NOMO-1 treated with DMSO at 0.1 percent for 48 hours (cell line): ENCODE results near the gene KCNJ6.
"Not testable (repeated sequence)": the region's sequence is repeated elsewhere in the genome, so short reads cannot be mapped to it uniquely, and the experiment has no call there.

Experiments used
- DNase-seq: peaks from one replicate; lab custom pipeline; 2025; ENCODE audit not compliant: unreplicated experiment; lab: John Stamatoyannopoulos, UW

Gene KCNJ6

DNA sequence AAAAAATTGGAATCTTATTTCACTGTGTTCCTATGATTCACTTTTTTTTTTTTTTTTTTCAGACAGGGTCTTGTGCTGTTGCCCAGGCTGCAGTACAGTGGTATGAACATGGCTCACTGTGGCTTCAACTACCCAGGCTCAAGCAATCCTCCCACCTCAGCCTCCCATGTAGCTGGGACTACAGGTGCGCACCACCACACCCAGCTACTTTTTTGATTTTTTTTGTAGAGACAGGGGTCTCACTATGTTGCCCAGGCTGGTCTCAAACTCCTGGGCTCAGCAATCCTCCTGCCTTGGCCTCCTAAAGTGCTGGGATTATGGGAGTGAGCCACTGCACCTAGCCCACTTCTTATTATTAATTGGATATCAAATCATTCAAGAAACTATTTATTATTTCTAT is 339.3 kb downstream of the KCNJ6 start:
- not testable (repeated sequence) for DNase-seq

DNA sequence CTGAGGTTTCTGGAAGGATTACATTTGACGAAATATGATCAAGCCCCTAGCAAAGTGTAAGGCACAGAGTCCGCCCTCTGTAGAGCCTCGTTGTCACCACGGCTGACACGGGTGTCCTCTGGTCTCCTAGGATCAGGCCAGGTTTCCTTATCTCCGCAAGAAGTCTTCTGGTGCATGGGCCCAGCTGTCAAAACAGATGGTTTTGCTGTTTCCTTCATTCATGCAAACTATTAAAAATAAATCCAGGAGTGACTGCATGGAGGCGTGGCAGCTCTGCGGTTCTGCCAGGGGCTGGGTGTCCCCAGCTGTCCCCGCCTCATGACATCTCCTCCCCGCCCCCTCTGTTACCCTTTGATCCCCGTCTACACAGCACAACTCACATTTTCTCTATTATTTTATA is 340.7 kb downstream of the KCNJ6 start:
- no peak for DNase-seq

DNA sequence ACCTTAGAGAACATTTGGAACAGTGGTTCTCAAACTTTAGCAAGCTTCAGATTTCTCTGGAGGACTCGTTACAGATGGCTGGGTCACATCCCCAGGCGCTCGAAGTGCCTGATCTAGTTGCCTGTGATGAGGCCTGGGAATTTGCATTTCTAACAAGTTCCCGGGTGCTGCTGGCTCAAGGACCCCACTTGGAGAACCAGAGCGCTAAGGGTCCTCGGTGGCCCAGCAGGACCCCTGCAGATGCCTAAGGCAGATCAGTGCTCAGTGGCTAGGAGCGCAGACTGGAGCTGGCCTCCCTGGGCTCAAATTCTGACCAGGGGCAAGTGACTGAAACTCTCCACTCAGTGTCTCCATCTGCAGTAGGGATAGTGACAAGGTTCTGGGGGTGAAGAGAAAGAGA is 341.5 kb downstream of the KCNJ6 start:
- no peak for DNase-seq

DNA sequence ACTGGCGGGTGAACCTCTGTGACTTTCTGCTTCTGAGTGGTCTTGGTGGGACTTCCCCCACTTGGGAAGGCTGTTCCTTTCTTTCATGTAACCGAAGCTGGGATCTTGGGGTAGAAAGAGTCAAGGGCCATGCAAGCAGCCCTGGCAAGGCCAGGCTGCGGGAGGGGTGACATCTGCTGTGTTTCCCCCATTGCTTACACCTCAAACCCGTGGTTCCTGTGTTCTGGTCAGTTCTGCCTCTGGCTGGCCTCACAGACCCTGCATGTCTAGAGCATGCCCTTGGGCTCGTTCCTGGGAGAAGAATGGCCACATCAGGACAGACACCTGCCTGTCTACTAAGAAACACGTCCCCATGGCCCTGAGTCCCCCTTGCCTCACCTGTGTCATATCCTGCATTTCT is 341.9 kb downstream of the KCNJ6 start:
- no peak for DNase-seq

DNA sequence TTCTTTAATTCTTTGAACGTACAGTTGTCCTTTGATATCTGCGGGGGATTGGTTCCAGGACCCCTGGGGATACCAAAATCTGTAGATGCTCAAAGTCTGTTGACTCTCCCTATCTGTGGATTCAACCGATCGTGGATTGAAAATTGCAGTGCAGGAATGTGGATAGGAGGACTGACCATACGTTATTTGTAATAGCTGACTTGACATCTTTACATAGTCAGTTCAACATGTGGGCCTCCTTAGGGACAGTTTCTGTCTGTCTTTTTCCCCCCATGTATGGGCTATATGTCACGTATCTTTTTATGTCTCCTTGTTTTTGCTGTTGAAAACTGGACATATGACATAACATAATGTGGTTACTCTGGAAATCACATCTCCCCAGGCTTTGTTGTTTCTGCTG is 344.8 kb downstream of the KCNJ6 start:
- no peak for DNase-seq

DNA sequence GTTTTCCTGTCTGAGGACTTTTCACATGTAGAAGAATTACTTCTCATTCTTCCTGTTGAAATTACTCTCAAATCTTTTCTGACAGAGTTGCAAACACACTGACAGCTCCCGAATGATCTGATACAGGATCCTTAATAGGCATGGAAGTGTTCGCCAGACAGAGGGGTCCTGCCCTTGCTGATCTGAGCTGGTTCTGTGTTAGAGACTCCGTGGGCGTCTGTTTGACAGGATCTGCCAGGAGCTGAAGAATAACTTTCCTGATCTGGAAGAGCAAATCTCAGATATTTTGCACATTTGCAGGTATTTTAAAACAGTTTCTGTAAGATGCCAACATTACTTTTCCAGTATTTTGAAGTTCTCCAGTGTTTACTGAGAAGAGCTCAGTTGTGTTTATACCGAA is 347.3 kb downstream of the KCNJ6 start:
- no peak for DNase-seq

DNA sequence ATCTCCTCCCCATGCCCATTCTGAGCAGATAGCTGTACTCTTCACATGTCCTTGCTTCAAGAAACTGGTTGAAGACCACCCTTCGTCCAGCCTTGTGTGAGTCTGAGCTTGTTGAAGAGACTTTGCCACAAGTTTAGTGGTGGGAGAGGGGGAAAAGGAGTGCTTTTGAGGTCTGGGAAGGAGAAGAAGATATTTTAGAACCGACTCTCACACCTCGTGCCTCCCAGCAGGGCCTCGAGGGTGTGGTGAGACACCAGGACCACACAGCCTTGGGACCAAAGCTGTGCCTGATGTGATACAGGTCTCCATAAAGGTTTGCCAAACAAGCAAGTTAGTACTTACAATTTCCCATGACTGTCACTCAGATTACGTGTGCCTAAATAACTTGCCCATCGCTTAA is 347.8 kb downstream of the KCNJ6 start:
- DNase-seq: no peak

DNA sequence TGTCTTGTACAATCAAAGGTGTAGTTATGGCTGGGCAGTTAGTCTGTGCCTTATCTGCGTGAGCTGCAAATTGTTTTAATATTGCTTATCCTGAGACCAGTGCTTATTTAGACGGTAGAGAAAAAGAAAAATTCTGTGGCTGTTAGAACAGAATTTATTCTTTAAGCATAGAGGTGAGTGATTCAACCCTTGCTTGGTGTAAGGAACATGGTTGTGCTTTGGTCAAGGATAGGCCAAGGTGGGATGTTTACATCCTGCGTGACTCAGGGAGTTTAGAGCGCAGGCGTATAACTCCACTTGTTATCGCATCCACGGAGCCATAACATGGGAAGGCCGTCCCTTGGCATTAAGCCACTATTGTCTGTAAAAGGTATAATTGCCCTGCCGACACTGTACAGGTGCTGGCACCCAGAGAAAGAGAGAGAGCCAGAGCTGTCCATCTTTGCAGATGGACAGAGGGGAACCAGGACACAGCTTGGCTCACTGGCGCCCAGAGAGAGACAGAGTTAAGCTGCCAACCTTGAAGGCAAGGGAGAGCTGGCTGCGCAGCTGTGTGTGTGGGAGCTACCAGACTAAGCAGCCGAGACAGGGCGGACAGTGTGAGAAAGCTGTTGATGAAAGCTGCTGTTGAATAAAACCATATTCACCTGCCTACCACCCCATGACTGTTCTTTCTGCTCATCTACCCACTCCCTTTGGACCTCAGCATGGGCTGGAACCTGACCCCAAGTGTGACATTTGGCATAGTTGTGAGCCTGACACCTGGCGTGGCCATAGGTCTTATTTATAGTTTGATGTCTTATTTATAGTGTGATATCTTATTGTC is 349.3 kb downstream of the KCNJ6 start:
- no peak for DNase-seq

DNA sequence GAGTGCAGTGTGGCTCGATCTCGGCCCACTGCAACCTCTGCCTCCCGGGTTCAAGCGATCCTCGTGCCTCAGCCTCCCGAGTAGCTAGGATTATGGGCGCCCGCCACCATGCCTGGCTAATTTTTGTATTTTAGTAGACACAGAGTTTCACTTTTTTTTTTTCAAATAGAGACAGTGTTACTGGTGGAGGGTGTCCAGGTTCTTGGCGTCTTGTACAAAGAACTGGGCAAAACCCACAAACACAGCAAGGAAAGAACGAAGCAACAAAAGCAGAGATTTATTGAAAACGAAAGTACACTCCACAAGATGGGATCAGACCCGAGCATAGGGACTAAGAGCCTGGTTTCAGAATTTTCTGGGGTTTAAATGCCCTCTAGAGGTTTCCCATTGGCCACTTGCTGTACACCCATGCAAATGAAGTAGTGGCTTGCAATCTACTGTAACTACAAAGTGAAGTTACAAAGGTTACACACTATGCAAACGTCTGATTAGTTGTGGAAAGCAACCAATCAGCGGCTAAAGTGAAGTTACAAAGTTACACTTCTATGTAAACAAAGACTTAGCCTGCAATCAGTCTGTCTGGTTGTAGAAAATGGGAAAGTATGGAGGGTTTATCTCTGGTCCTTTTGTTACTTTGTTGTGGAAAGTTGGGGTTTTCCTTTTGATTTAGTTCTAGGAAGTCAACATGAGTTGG is 350.6 kb downstream of the KCNJ6 start:
- DNase-seq: peak; percentile 33

DNA sequence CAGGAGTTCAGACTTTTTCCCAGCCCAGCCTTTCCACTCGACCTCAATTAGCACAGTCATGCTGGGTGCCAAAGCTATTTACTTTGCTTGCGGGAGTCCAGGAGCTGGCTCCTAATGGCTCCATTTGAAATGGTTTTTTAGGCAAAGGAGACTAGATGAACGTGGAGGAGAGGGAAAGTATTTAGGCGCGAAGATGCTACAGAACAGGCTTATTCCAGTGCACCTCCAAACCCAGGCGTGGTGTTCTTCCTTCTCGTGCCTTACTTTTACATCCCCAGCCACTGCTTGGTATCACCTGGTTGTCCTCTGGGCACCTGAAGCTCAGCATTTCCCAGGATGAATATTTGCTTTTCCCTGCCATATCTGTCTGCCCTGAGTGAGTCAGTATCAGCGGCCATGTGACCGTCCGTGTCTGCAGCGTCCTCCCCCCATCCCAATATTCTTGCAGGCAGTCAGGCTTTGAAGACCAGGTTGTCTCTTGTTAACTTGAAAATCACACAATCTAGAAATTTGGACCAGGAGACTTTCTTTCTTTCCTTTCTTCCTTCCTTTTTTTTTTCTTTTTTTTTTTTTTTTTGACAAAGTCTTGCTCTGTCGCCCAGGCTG is 351.2 kb downstream of the KCNJ6 start:
- DNase-seq: no peak

DNA sequence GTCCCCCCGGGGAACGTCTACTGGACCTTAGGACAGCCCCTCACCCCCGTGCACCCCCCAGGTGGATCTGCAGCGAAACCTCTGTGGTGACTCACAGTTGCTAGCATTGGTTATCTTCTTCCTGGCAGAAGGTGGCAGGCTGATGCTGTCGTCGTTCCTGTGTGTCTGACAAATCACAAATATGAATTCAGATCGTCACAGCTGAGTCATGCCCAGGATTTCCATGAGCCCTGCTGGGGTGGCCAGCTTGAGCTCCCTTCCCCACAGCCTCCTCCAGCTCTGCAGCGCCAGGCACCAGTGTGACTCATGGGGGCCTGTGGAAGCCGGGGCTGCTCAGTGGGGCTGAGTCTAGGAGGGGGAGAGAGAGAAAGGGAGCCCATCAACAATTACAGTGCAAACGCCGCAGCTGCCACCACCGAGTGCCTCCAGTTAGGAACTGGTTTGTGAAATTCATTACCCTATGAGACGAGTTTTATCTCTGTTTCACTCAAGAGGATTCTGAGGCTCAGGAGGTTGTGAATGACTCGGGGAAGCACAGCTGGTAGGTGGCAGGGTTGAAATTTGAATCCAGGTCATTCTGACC is 351.8 kb downstream of the KCNJ6 start:
- DNase-seq: peak; percentile 90

DNA sequence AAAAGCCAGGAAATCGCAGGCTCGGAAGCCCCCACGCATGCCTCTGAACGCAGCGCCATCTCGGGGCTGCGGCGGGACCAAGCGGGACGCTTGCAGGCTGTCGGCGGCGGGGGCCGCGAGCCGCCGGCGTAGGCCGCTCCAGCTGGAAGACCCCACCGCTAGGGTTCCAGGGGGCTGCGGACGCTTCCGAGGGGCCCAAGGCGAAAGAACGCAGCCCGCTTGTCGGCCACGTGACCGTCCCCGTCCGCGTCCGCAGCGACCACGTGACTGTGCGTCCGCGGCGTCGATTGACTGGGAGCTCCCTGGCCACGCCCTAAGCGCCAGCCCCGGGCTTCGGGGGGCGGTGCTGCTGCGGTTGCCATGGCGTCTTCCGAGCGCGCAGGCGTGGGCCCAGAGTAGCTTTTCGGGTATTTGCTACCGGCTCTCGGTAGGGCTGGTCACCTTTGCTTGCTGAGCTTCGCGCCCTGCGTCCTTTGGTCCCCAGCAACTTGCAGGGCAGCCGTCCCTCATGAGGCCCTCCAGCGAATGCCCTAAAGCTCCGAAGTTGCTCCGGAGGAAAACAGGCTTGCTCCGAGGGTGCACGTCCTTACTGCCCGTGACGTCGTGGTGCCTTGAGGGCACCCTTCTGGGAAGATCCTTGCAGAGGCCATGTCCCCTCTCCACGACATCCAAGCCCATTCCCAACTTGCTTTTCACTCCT is 352.5 kb downstream of the KCNJ6 start:
- peak; percentile 85 for DNase-seq

DNA sequence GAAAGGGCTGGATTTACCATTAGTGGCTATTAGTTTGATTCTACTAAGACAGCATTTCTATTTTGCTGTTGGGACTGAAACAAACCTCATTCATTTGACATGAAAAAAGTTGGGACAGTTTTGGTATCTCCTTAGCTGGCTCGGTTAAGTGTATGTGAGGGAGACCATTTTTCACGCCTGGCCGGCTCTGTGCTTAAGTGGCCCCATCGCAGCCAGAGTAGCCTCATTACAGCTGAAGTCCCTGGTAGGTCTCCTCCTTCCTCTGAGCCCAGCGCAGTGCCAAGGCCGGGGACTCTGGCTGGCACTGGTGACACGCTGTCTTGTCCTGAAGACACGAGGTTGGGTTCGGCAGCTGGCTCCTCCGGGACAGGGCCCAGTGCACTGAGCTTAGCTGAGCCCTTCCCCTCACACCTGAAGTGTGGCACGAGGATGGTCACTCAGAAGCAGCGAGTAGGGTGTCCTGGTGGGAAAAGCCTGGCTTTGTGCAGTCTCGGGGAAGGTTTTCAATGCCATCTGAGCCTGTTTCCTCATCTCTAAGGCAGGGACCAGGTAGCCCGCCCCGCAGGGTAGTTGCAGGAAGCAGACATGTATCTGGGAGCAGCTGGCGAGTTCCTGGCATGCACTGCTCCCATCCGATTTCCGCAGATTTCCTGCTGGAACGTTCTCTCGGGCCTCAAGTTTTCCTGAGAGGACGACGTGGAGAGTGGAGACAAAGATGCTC is 353.2 kb downstream of the KCNJ6 start:
- peak; percentile 10 for DNase-seq

DNA sequence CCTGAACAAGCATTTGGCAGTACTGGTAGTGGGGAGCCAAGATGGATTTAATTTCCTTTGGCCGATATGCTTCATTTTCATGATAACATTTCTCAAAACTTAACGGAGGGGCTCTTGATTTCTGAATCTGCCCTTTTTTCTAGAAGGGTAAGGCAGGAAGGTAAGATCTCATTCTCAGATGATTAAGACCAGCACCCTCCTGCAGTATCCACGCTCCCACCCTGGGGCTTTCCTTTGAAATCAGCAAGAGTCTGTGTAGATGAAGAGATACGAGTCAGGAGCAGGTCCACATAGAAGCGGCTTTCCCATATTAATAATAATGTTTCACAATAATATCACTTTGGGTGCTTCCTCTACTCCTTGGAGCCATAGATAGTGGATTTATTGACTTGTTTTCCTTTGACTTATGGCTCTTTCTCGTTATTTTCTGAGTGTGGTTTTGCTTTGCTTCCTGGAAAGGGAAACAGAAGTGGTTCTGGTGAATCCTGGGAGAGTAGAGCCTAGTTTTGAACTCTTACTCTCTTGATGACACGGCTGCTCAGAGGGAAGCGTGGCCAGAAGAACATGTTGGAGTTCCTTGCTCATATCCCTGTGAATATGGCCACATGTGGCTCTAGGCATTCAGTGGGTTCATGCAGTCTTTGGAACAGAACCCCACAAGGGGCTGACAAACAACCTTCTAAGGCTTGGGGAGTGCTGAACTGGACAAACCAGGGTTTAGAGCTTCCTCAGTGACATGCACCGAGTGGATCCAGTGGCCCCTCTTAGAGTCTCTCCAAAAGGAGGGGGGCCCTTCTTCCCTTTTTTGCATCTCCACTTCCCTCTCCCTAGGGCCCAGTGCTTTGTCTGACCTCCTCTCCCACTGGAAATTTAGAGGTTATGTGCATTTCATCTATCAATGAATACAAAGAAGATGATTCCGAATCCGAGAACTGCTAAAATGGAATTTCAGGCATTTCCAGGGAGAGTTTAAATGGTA is 354.0 kb downstream of the KCNJ6 start:
- no peak for DNase-seq

DNA sequence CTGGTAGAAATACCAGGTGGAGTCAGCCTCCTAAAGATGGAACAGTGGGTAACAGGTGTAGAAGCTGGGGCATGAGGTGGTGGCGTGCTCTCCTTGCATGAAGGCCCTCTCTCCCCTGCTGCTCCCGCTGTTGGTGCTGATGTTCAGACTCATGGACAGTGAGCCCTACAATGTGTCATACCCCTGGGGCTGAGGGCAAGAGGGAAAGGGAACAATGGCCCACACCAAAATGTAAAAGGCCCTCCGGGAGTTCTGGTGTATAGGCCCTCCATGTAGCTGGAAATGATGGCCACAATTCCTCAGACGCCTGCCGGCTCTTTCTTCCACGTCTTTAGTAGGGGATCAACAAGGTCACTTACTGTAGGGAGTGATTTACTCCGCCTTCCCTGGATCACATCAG is 354.8 kb downstream of the KCNJ6 start:
- no peak for DNase-seq

DNA sequence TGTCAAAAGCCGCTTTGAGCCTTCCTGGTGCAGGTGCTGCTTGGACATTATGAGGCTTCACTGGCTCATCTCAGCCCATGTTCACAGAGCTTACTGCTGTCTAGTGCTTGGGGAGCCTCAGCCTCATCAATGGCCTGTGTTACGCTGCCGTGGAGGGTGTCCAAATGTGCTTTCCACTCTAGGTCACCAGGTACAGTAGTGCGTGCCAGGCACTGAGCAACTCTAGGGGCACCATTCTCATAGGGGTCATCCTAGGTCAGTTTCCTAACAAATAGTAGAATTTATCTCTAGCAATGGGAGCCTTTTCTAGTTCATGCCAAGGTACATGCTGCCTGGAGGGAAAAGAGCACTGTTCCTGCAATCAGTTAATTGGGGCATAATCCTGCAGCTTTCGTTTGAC is 355.9 kb downstream of the KCNJ6 start:
- no peak for DNase-seq

DNA sequence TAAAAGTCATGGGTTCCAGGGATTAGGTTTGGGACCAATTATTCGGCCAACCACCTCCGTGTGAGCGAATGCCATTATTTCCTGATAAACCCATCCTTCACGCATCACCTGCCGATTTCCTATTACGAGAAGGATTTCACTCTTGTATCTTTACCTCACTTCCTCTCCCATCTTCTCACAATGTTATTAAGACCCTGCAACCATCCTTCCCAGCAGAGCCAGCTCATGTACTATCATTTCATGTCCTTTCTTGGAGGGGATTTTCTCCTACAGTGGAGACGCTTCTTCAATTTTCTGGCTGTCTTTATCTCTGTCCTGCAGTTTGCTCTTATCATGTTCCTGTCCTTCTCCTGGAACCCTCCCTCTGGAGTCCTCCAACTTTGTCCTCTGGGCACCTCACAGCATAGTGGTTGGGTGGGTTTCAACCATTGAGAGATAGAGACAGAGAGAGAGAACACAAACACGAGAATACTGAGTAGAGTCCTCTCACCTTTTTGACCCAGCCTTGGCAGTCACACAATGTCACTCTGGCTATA is 357.5 kb downstream of the KCNJ6 start:
- DNase-seq: no peak
